HepG2 (cell line): ENCODE data around the gene SKIC2. TPM values are rescaled to one million over a fixed set of nuclear protein-coding genes. Genes with fewer than 3 reads are reported as not detected.

ENCODE experiments used
- ARNT ChIP-seq: fragments of 450-650 bp; IDR thresholded peaks from 2 replicates; pipeline ENCODE4 v1.6.1; 2017
- CAMTA2 ChIP-seq: sonication (generic); formaldehyde crosslinking; IDR thresholded peaks from 2 replicates; pipeline ENCODE4 v1.4.0; 2020; ENCODE audit warnings: mild to moderate bottlenecking, missing genetic modification reagents, borderline replicate concordance
- FOXK1 ChIP-seq: sonication (generic); formaldehyde crosslinking; IDR thresholded peaks from 2 replicates; pipeline ENCODE4 v1.4.0; 2020; ENCODE audit warnings: low read depth, missing genetic modification reagents, borderline replicate concordance
- GFI1 ChIP-seq: sonication (generic); formaldehyde crosslinking; IDR thresholded peaks from 2 replicates; pipeline ENCODE4 v1.5.0; 2020; ENCODE audit warnings: missing genetic modification reagents, mild to moderate bottlenecking, borderline replicate concordance
- HOXD1 ChIP-seq: sonication (generic); formaldehyde crosslinking; IDR thresholded peaks from 2 replicates; pipeline ENCODE4 v1.5.0; 2020; ENCODE audit warnings: missing genetic modification reagents
- LRRFIP1 ChIP-seq: sonication (generic); formaldehyde crosslinking; conservative IDR thresholded peaks from 2 replicates; pipeline ENCODE4 v1.4.0; 2020; ENCODE audit warnings: missing genetic modification reagents
- MYC ChIP-seq: sonication (generic); formaldehyde crosslinking; IDR thresholded peaks from 2 replicates; pipeline ENCODE4 v1.9.0; 2021; ENCODE audit warnings: missing genetic modification reagents, borderline replicate concordance
- NR1H2 ChIP-seq: sonication (generic); formaldehyde crosslinking; IDR thresholded peaks from 2 replicates; pipeline ENCODE4 v1.8.1; 2022; ENCODE audit warnings: low read depth, missing genetic modification reagents, borderline replicate concordance
- PRMT3 ChIP-seq: sonication (generic); formaldehyde crosslinking; IDR thresholded peaks from 2 replicates; pipeline ENCODE4 v1.8.1; 2022; ENCODE audit warnings: low read depth, mild to moderate bottlenecking, moderate library complexity, missing genetic modification reagents, borderline replicate concordance
- SMAD1 ChIP-seq: sonication (generic); formaldehyde crosslinking; IDR thresholded peaks from 2 replicates; pipeline ENCODE4 v1.4.0; 2020; ENCODE audit warnings: missing genetic modification reagents, low read depth, mild to moderate bottlenecking, borderline replicate concordance
- SMARCE1 ChIP-seq: fragments of 450-650 bp; IDR thresholded peaks from 2 replicates; pipeline ENCODE4 v1.6.1; 2017; ENCODE audit warnings: borderline replicate concordance
- SOX5 ChIP-seq: IDR thresholded peaks from 2 replicates; pipeline ENCODE4 v1.6.1; 2016; ENCODE audit warnings: borderline replicate concordance
- TMF1 ChIP-seq: sonication (generic); formaldehyde crosslinking; IDR thresholded peaks from 2 replicates; pipeline ENCODE4 v1.8.1; 2022; ENCODE audit warnings: low read depth, missing genetic modification reagents
- ZNF44 ChIP-seq: sonication (generic); formaldehyde crosslinking; IDR thresholded peaks from 2 replicates; pipeline ENCODE4 v1.5.1; 2020; ENCODE audit warnings: mild to moderate bottlenecking, missing genetic modification reagents
- ZNF460 ChIP-seq: sonication (generic); formaldehyde crosslinking; IDR thresholded peaks from 2 replicates; pipeline ENCODE4 v1.5.1; 2020; ENCODE audit warnings: missing genetic modification reagents, mild to moderate bottlenecking, borderline replicate concordance
- ZNF484 ChIP-seq: sonication (generic); formaldehyde crosslinking; IDR thresholded peaks from 2 replicates; pipeline ENCODE4 v1.5.1; 2020; ENCODE audit warnings: mild to moderate bottlenecking, low read depth, missing genetic modification reagents, borderline replicate concordance
- ZSCAN21 ChIP-seq: sonication (generic); formaldehyde crosslinking; IDR thresholded peaks from 2 replicates; pipeline ENCODE4 v1.8.0; 2022; ENCODE audit warnings: mild to moderate bottlenecking, missing genetic modification reagents, moderate library complexity, borderline replicate concordance
- polyA plus RNA-seq, 8 experiments: library from polyadenylated mRNA; depleted of rRNA in 3 of 8; stranded (reverse) in 7 of 8; unstranded in 1 of 8; fragments of >200 nt; fragmentation: Illumina TruSeq in 4 of 8; extraction: Trizol in 4 of 8; gene quantifications; 2 replicates each; pipeline versions ENCODE4 v1.2.1 to v1.2.3, GENCODE V29; 2011 to 2016; ENCODE audit warnings: low read depth in 4 of 8, missing spikeins in 1 of 8, mixed read lengths in 1 of 8; ENCODE audit not compliant: insufficient read depth in 1 of 8
- total RNA-seq, 5 experiments: library from RNA; depleted of rRNA; stranded (reverse); fragments of >200 nt; fragmentation: Illumina TruSeq; extraction: Trizol; gene quantifications; 2 replicates each; pipeline ENCODE4 v1.2.3, GENCODE V29; 2016; ENCODE audit warnings: low read depth in 1 of 5
- TF ChIP-seq, protein P1 (sequence below): sonication (generic); formaldehyde crosslinking; conservative IDR thresholded peaks from 2 replicates; pipeline ENCODE4 v1.8.0; 2022; ENCODE audit warnings: mild to moderate bottlenecking, moderate library complexity, missing genetic modification reagents
- TF ChIP-seq, protein P2 (sequence below): sonication (generic); formaldehyde crosslinking; IDR thresholded peaks from 2 replicates; pipeline ENCODE4 v1.4.0; 2020; ENCODE audit warnings: missing genetic modification reagents
- TF ChIP-seq, protein P3 (sequence below): sonication (generic); formaldehyde crosslinking; IDR thresholded peaks from 2 replicates; pipeline ENCODE4 v1.8.1; 2023; ENCODE audit warnings: mild to moderate bottlenecking, missing genetic modification reagents, borderline replicate concordance

SKIC2 gene
- total and polyA plus RNA-seq, 2 of the 13 experiments (the other 11 are each of a cell fraction or from before 2014, with no cell fraction given), result 67.1 to 68.4 TPM

DNA sequence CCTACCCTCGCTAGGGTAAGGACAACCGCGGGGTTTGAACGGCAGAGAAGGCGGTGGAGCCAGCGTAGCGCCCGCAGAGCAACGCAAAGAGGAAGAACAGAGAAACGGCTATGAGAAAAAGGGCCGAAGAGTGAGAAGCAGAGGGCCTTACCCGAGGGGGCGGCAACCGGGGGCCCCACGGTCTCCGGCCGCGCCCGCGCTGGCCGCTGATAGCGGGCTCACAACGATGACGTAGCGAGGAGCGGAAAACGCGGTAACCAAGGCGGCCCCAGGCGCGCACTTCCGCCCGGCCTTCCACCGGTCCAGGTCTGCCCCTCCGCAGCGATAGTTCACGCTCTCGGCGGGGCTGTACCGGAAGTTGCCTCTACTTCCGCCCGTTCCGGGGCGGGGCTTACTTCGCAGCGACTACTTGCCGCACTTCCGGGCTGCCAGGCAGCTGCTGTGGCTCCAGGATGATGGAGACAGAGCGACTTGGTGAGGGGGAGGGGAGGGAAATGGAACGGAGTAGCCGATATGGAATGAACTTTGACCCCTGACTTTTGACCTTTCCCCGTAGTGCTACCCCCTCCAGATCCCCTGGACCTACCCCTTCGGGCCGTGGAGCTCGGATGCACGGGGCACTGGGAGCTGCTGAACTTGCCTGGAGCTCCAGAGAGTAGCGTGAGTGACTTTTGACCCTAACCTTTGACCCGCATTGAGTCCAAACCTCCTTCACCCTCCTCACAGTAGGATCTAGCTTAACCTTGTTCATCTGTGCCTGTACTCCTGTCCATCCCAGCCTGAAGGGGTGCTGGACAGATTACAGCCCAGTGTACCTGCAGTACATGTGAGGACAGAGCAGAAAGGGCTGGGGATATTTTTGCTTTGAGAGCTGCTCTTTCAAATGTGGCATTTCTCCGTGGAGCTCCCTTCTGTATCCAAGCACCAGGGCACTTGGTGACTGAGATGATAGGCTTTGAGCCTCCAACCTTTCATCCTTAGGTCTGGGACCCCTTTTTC is at the start of gene SKIC2, which contains the start of gene NELFE (continued):
- TF ChIP-seq HOXD1 (CRISPR knock-in tag) (peak; percentile 95), ZNF44 (CRISPR knock-in tag) (peak; percentile 79; the same call in 1 of the 2 replicates), CAMTA2 (CRISPR knock-in tag) (no peak), SMAD1 (CRISPR knock-in tag) (0 out of 2 replicates have a peak, but pooled peaks have one; percentile 28), ARNT (no peak), SMARCE1 (no peak), TMF1 (no peak), MYC (CRISPR knock-in tag) (peak; percentile 94), ZNF484 (CRISPR knock-in tag) (no peak; the same call in 1 of the 2 replicates), ZSCAN21 (CRISPR knock-in tag) (0 out of 2 replicates have a peak, but pooled peaks have one; percentile 77), SOX5 (CRISPR knock-in tag) (peak; percentile 49; the same call in 1 of the 2 replicates), NR1H2 (0 out of 2 replicates have a peak, but pooled peaks have one; percentile 10), ZNF460 (CRISPR knock-in tag) (no peak; the same call in 1 of the 2 replicates), PRMT3 (CRISPR knock-in tag) (no peak; the same call in 1 of the 2 replicates), LRRFIP1 (CRISPR knock-in tag) (no peak), GFI1 (CRISPR knock-in tag) (no peak), FOXK1 (peak; percentile 97)
- TF ChIP-seq, protein P1, sequence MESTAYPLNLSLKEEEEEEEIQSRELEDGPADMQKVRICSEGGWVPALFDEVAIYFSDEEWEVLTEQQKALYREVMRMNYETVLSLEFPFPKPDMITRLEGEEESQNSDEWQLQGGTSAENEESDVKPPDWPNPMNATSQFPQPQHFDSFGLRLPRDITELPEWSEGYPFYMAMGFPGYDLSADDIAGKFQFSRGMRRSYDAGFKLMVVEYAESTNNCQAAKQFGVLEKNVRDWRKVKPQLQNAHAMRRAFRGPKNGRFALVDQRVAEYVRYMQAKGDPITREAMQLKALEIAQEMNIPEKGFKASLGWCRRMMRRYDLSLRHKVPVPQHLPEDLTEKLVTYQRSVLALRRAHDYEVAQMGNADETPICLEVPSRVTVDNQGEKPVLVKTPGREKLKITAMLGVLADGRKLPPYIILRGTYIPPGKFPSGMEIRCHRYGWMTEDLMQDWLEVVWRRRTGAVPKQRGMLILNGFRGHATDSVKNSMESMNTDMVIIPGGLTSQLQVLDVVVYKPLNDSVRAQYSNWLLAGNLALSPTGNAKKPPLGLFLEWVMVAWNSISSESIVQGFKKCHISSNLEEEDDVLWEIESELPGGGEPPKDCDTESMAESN, result no peak
- TF ChIP-seq, protein P2, sequence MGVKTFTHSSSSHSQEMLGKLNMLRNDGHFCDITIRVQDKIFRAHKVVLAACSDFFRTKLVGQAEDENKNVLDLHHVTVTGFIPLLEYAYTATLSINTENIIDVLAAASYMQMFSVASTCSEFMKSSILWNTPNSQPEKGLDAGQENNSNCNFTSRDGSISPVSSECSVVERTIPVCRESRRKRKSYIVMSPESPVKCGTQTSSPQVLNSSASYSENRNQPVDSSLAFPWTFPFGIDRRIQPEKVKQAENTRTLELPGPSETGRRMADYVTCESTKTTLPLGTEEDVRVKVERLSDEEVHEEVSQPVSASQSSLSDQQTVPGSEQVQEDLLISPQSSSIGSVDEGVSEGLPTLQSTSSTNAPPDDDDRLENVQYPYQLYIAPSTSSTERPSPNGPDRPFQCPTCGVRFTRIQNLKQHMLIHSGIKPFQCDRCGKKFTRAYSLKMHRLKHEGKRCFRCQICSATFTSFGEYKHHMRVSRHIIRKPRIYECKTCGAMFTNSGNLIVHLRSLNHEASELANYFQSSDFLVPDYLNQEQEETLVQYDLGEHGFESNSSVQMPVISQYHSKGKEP (CRISPR knock-in tag), result peak; percentile 48; the same call in 1 of the 2 replicates
- TF ChIP-seq, protein P3, sequence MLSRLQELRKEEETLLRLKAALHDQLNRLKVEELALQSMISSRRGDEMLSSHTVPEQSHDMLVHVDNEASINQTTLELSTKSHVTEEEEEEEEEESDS (CRISPR knock-in tag), result no peak
